22Rv1 (cell line): ENCODE data around the gene ERN2.

Experiments used
- CTCF ChIP-seq: fragments of 450-650 bp; IDR thresholded peaks from 2 replicates; pipeline ENCODE4 v1.5.1; 2017; ENCODE audit warnings: mild to moderate bottlenecking
- ZFX ChIP-seq: fragments of 450-650 bp; IDR thresholded peaks from 2 replicates; pipeline ENCODE4 v1.6.1; 2017; ENCODE audit warnings: antibody characterized with exemption, borderline replicate concordance

- TF ChIP-seq CTCF (no peak), ZFX (no peak)
Measured at GRCh38 chr16:23694644-23695373, 18.2 kb downstream of the ERN2 start.
